AG09309 (cell line): ENCODE data around the gene PCNX2.

Experiments
- DNase-seq: peaks from one replicate; pipeline ENCODE4 v3.0.0-alpha.2; 2010; ENCODE audit warnings: low read depth
- H3K4me3 ChIP-seq: 2 replicates; pipeline ENCODE4 v1.5.1; 2011; ENCODE audit warnings: mild to moderate bottlenecking, low read depth, low read length, moderate library complexity; ENCODE audit not compliant: control insufficient read depth
- CTCF ChIP-seq: IDR thresholded peaks from 2 replicates; pipeline ENCODE4 v1.5.1; 2011; ENCODE audit warnings: mild to moderate bottlenecking, low read depth, low read length, inconsistent platforms; ENCODE audit not compliant: insufficient read depth, control insufficient read depth; ENCODE audit errors: missing control alignments

PCNX2 gene

GRCh38 chr1:233295237-233295974, at the start of gene PCNX2:
Gene PCNX2 (minus strand): TSS chr1:233295725. CDS start chr1:233295478, 247 bp downstream.
- no peak for DNase-seq
- TF ChIP-seq CTCF: no peak
- H3K4me3 ChIP-seq: peak within 1 kb of the TSS; percentile 89

GRCh38 chr1:233343262-233343661, 47.7 kb upstream of the PCNX2 start:
- no peak overlapping the region for H3K4me3 ChIP-seq
- DNase-seq: no peak

GRCh38 chr1:233342086-233342485, 46.6 kb upstream of the PCNX2 start:
- no peak overlapping the region for H3K4me3 ChIP-seq
- TF ChIP-seq CTCF: no peak
- DNase-seq: no peak

More at GRCh38 chr1:233343262-233343661, 47.7 kb upstream of the PCNX2 start:
- no peak for TF ChIP-seq CTCF

- H3K4me3 ChIP-seq: no peak overlapping the region
- DNase-seq: no peak
- no peak for TF ChIP-seq CTCF
These were observed 45.5 kb upstream of the PCNX2 start for GRCh38 chr1:233340966-233341516.

GRCh38 chr1:233340031-233340555, 44.6 kb upstream of the PCNX2 start:
- no peak for DNase-seq
- no peak for TF ChIP-seq CTCF

GRCh38 chr1:233338102-233338501, 42.6 kb upstream of the PCNX2 start:
- H3K4me3 ChIP-seq: no peak overlapping the region
- no peak for TF ChIP-seq CTCF
- no peak for DNase-seq

More at GRCh38 chr1:233340031-233340555, 44.6 kb upstream of the PCNX2 start:
- H3K4me3 ChIP-seq: no peak overlapping the region
